GM12865 (cell line): ENCODE results near the gene OR2A5.

Experiments used
- DNase-seq: peaks from one replicate; pipeline ENCODE4 v3.0.0; 2010; ENCODE audit warnings: low read depth
- H3K4me3 ChIP-seq: 2 replicates; pipeline ENCODE4 v1.5.1; 2011; ENCODE audit warnings: mild to moderate bottlenecking, low read depth, low read length, control low read depth
- CTCF ChIP-seq: IDR thresholded peaks from 2 replicates; pipeline ENCODE4 v1.5.1; 2011; ENCODE audit warnings: low read length, control low read depth, low read depth, inconsistent platforms; ENCODE audit not compliant: insufficient read depth; ENCODE audit errors: missing control alignments

The OR2A5 gene

GRCh38 chr7:144032985-144033709, 15.6 kb upstream of the OR2A5 start:
- DNase-seq: no peak
- no peak for TF ChIP-seq CTCF
- no peak overlapping the region for H3K4me3 ChIP-seq

- no peak overlapping the region for H3K4me3 ChIP-seq
- DNase-seq: no peak
- no peak for TF ChIP-seq CTCF
Observed at GRCh38 chr7:144035385-144035784, 13.4 kb upstream of the OR2A5 start.

- TF ChIP-seq CTCF: no peak
- no peak for DNase-seq
- H3K4me3 ChIP-seq: no peak overlapping the region
Observed at GRCh38 chr7:144036302-144036885, 12.4 kb upstream of the OR2A5 start.

GRCh38 chr7:144037414-144038035, 11.2 kb upstream of the OR2A5 start:
- DNase-seq: no peak
- no peak for TF ChIP-seq CTCF
- no peak overlapping the region for H3K4me3 ChIP-seq

- no peak for TF ChIP-seq CTCF
- no peak overlapping the region for H3K4me3 ChIP-seq
Observed at GRCh38 chr7:144038887-144039286, 9.9 kb upstream of the OR2A5 start.

GRCh38 chr7:144049491-144049890, 743 bp downstream of the OR2A5 start:
- DNase-seq: no peak
- no peak for TF ChIP-seq CTCF
- no peak overlapping the region for H3K4me3 ChIP-seq

More at GRCh38 chr7:144038887-144039286, 9.9 kb upstream of the OR2A5 start:
- DNase-seq: no peak
